Measurements from ENCODE around the gene TMEM132D. TPM values are rescaled to one million over a fixed set of nuclear protein-coding genes. Genes with fewer than 3 reads are reported as not detected.

The TMEM132D gene
- polyA plus RNA-seq, 1 experiment = 0.02 TPM

GRCh38 chr12:129337413-129337812 lies 566.4 kb downstream of the TMEM132D start:
- Histone ChIP-seq H3K27me3 (ENCODE audit: control insufficient read depth, insufficient read depth, low read length) (no peaks in the 10 kb centered on the region), H3K4me3 (ENCODE audit: low read depth, low read length) (no peak overlapping the region), H3K36me3 (ENCODE audit: control insufficient read depth, insufficient read depth, low read length) (no peaks in the 10 kb centered on the region)
- no peak for DNase-seq (ENCODE audit: low read depth)
- no peak for TF ChIP-seq CTCF (IDR thresholded peaks at IDR 0.05; ENCODE audit: insufficient read depth, low read depth, low read length)
- CTCF ChIA-PET = no interaction called here
- POLR2A ChIA-PET = no interaction called here

- no peaks in the 10 kb centered on the region for H3K36me3 ChIP-seq (ENCODE audit: control insufficient read depth, insufficient read depth, low read length)
- no peak overlapping the region for H3K4me3 ChIP-seq (ENCODE audit: low read depth, low read length)
- no peak for TF ChIP-seq CTCF (IDR thresholded peaks at IDR 0.05; ENCODE audit: insufficient read depth, low read depth, low read length)
- POLR2A ChIA-PET = no interaction called here
- CTCF ChIA-PET = no interaction called here
- DNase-seq (ENCODE audit: low read depth) = no peak
- no peaks in the 10 kb centered on the region for H3K27me3 ChIP-seq (ENCODE audit: control insufficient read depth, insufficient read depth, low read length)
Measured at GRCh38 chr12:129335773-129336172, 568.1 kb downstream of the TMEM132D start.

- no peak overlapping the region for H3K4me3 ChIP-seq (ENCODE audit: low read depth, low read length)
- no peak for DNase-seq (ENCODE audit: low read depth)
- H3K27me3 ChIP-seq (ENCODE audit: control insufficient read depth, insufficient read depth, low read length) = no peaks in the 10 kb centered on the region
- no peak for TF ChIP-seq CTCF (IDR thresholded peaks at IDR 0.05; ENCODE audit: insufficient read depth, low read depth, low read length)
- no peaks in the 10 kb centered on the region for H3K36me3 ChIP-seq (ENCODE audit: control insufficient read depth, insufficient read depth, low read length)
- POLR2A ChIA-PET = no interaction called here
- CTCF ChIA-PET = no interaction called here
Measured at GRCh38 chr12:129332286-129332685, 571.5 kb downstream of the TMEM132D start.

- POLR2A ChIA-PET = no interaction called here
- H3K4me3 ChIP-seq (ENCODE audit: low read depth, low read length) = no peak overlapping the region
- no peaks in the 10 kb centered on the region for H3K36me3 ChIP-seq (ENCODE audit: control insufficient read depth, insufficient read depth, low read length)
- no peaks in the 10 kb centered on the region for H3K27me3 ChIP-seq (ENCODE audit: control insufficient read depth, insufficient read depth, low read length)
- CTCF ChIA-PET = no interaction called here
- no peak for TF ChIP-seq CTCF (IDR thresholded peaks at IDR 0.05; ENCODE audit: insufficient read depth, low read depth, low read length)
- no peak for DNase-seq (ENCODE audit: low read depth)
Measured at GRCh38 chr12:129331356-129332085, 572.3 kb downstream of the TMEM132D start.

GRCh38 chr12:129328235-129328634 lies 575.6 kb downstream of the TMEM132D start:
- TF ChIP-seq CTCF (IDR thresholded peaks at IDR 0.05; ENCODE audit: insufficient read depth, low read depth, low read length) = no peak
- no peak for DNase-seq (ENCODE audit: low read depth)
- ChIA-PET POLR2A (no interaction called here), CTCF (interaction anchor here (0.6 kb wide), 1 partner anchor 21 kb away, joined by 3 read pairs; no protein-coding TSS in a partner anchor)
- H3K4me3 ChIP-seq (ENCODE audit: low read depth, low read length) = no peak overlapping the region
- H3K36me3 ChIP-seq (ENCODE audit: control insufficient read depth, insufficient read depth, low read length) = no peaks in the 10 kb centered on the region
- no peaks in the 10 kb centered on the region for H3K27me3 ChIP-seq (ENCODE audit: control insufficient read depth, insufficient read depth, low read length)
